Stimulated activated CD4-positive, alpha-beta T cell treated with anti-CD3 and anti-CD28 coated beads, Interleukin-15, amount 100 ng/mL, for 24 hours (primary cell): ENCODE data around the gene TMEM140.
"Not testable (repeated sequence)": the region's sequence is repeated elsewhere in the genome, so short reads cannot be mapped to it uniquely, and the experiment has no call there.

Source experiments
- DNase-seq: peaks from one replicate; pipeline ENCODE4 v3.0.0-alpha.2; 2020

Gene TMEM140

DNA sequence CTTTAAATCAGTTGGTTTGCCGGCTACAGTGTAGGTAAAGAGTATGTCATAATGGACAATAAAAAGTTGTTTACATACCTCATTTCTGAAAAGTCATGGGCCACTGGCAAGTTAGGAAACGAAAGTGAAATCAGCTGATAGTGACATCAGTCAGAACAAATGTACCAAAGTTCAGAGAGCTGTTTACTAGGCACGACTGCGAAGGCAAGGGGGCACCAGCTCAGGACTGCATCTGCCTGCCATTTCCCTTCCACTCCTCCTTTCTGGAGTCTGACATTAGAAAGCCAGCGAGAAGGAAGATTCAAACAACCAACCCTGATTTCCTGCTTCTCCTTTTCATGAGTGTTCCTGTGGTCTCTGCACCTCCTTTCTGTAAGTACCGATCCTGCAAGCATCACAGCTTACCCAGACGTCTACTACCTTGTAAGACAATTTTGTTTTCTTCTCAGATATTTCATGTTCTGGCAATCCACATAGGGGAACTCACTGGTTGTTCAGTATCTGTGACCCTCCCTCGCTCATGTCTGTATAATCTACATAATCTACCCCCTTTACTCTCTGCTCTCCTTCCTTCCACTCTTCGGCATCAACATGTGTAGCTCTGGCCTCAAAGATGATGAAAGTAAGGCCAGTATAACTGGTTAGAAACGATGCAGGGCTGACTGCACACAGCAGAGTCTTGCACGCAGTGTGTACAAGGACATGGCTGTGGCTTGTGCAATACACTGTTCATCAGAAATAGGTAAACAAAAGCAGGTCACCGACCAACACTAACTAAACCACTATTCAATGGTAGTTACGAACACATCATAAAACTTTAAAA lies at the start of gene TMEM140:
Gene TMEM140 (plus strand): TSS at position 174 of the 823 bp plus-strand sequence. CDS start 16,370 bp downstream, outside the sequence.
- DNase-seq, result peak; percentile 52

DNA sequence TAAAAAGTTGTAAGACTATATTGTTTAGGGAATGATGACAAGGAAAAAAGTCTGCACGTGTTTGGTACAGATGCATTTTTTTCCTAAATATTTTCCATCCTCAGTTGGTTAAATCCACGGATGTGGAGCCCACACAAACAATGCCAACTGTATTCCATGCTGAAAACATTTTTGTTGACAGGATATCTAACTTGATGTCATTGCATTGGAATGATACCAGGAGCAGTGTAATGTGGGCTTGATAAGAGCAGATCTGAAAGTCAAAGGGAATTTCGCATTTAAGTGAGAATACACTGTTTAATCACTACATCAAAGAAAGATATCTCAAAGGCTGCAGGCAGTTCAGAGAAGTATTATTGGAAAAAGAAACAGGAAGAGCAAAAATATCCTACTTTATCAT lies 49.5 kb upstream of the TMEM140 start:
- DNase-seq, result no peak

DNA sequence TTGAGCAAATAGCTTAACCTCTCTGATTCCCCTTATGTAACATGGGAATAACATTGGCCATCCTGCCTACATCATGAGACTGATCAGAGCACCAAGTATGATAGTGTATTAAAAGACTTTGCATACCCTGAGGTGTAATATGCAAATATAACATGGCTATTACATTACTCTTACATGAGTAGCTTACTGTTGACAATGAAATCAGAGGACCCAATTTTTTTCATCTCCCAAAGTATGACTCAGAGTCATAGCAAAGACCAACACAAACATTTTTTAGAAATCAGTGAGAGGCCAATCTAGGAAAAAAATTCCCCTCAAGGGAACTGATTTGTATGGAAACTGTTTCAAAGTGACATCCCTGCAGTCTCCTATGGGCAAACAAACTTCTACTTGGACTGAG lies 47.0 kb upstream of the TMEM140 start:
- no peak for DNase-seq

DNA sequence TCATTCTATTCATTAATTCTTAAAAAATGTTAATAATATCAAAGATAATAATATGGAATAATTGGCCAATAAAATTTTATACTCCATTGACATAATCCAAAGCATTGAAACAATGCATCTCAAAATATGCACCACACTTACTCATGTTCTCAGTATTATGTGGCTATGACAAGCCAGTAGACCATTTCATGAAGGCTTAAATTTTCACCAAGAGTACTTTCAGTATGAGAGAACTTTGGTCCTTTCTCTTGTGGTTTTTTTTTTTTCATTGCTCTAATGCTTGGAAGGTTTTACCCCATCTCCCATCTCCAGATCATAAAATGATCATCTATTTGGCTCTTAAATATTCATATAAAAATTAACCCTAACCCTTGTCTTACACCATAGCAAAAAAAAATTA lies 45.5 kb upstream of the TMEM140 start:
- DNase-seq, result no peak

DNA sequence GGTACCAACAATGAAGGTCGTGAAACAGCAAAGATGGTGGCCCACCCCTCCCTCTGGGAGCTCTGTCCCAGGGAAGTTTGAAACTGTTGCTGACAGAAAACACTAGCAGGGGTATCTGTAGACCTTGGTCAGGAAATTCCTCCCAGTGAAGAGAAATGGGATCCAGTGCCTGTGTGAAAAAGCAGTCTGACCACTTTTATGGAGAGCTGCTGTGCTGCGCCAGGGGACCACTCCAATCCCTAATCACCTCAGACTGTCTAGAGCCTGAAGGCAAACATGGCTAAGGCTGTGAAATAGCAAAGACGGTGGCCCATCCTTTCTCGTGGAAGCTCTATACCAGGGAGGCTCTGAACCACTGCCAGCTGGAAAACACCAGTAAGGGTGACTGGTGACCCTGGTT lies 38.3 kb upstream of the TMEM140 start:
- no peak for DNase-seq

DNA sequence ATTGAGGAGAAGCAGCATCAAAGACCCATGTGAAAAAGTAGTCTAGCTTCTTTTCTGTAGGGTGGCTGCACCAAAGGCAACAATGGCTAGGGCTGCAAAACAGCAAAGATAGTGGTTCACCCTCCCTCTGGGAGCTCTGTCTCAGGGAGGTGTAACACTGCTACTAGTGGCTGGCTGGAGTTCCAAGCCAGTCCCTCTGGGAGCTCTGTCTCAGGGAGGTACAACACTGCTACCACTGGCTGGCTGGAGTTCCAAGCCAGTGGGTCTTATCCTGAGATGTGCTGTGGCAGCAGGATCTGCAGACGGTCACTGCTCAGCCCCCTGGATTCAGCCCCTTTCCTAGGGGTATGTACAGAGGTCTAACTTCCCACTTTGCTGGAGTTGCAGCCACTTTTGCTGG lies 37.9 kb upstream of the TMEM140 start:
- DNase-seq, result no peak

DNA sequence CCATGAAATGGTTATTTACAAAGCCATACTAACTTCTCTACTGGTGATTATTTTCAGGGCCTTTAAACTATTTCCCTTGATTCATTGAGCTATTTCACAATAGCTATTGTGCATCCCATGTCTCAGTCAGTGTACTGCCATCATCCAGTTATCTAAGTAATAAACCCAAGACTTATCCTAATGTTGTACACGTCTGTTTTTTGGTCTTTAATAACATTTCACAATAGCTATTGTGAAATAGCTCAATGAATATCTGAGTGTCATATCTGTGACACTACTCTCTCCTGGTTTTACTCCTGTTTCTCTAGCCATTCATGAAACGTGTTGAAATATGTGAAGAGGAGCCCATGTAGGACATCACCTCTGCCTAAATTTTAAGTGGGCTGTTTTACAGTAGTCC lies 36.5 kb upstream of the TMEM140 start:
- DNase-seq, result no peak

DNA sequence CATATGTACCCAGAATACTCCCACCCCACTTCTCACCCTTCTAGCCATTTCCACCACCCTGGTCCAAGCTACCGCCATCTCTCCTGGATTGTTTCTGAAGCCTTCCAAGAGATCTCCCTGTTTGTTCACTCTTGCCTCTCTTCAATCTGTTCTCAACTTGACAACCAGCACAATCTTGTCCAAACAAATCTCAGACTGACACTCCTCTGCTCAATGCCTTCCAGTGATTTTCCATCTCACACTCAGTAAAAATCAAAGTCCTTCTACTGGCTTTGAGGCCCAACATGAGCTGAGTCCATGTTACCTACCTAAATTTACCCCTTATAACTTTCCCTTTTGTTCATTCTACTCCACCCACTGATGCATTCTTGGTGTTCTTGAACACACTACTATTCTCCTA lies 33.2 kb upstream of the TMEM140 start:
- DNase-seq, result no peak

DNA sequence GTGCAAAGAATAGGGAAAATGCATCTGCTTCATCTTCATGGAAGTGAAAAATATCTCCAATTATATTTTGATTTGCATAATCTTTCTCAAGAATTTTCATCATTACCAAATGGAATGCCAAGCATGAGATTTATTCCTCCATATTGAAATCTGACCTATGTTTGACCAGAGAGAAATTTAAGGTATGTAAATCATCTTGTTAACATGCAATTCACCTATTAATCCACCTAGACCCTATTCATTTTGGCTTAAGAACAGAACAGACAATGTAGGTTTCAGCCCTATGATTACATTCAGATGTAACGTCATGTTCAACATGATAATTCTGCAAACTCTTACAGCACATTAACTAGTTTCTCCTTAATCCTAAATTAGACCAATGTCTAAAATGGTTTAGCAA lies 30.8 kb upstream of the TMEM140 start:
- DNase-seq, result no peak

DNA sequence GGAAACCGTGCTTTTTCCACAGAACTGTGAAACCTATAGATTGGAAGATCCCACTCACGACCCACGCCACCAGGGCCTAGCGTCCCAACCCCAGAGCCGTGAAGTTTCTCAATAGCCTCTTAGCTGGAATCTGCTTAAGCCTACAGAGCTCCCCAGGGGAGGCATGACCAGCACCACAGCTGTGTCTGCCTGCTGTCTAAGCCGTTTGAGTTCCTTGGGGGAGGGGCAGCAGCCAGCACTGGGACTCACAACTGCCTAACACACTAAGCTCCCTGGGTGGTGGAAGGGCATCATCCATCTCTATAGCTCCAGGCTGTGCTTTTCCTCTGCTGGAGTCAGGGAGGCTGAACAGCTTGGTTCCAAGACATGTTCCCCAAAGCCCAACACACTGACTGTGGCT lies 26.0 kb upstream of the TMEM140 start:
- DNase-seq, result no peak

DNA sequence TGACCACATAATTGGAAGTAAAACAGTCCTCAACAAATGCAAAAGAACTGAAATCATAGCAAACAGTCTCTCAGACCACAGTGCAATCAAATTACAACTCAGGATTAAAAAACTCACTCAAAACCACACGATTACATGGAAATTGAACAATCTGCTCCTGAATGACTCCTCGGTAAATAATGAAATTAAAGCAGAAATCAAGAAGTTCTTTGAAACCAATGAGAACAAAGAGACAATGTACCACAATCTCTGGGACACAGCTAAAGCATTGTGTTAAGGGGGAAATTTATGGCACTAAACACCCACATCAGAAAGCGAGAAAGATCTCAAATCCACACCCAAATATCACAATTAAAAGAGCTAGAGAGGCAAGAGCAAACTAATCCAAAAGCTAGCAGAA lies 23.2 kb upstream of the TMEM140 start:
- not testable (repeated sequence) for DNase-seq

DNA sequence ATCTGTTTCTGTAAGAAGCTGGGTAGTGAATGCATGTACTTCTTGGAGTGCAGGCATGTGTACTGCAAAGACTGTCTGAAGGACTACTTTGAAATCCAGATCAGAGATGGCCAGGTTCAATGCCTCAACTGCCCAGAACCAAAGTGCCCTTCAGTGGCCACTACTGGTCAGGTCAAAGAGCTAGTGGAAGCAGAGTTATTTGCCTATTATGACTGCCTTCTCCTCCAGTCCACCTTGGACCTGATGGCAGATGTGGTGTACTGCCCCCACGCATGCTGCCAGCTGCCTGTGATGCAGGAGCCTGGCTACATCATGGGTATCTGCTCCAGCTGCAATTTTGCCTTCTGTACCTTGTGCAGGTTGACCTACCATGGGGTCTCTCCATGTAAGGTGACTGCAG lies 18.9 kb upstream of the TMEM140 start:
- no peak for DNase-seq

DNA sequence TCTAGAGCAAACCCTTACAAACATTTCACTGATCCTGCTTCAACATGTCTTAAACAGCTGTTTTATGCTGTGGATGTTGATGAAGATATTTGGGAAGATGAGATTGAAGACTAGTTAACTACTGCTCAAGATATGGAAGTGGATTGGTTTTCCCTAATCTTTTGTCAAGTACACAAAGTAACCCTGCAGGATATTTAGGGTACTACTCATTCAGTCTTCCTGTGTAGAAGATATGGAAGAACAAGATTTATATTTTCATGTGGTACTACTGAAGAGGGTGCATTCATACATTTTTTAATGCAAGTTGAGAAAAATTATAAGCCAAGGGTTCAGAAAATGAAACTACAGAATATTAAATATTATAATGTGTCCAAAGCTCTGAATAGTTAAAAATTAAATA lies 18.3 kb upstream of the TMEM140 start:
- no peak for DNase-seq

DNA sequence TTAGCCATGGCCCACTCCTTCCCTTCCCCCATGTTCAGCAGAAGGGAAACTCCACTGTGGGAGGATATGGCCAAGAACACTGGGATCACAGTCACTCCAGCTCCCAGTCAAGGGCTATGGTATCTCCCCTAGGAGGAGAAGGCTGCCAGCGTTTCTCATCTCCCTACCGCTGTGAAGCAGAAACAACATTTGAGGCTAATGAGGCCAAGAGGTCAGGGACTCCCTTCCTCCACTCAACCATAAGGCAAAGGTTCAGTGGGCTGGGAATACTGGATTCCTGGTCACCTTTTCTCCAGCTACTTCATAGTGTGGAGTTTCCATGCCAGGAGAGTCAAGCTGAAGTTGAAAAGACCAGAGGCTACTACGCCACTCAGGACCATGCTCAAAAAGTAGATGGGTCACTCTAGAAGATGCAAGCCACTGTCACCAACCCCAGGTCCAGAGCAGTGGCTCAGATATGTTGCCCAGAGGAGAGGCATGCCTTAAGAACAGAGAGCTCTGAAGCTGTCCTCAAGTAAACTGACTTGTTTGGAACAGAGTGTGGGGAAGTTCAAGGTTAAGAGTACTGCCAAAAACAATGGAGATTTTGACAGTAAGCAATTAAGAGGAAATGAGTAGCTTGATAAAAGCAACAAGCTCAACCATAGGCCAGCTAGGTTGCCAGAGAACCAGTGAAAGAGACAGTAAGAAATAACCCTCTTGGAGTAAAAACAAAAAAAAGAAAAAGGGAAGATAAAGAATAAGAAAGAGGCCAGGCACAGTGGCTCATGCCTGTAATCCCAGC lies 3.8 kb upstream of the TMEM140 start:
- DNase-seq, result no peak

DNA sequence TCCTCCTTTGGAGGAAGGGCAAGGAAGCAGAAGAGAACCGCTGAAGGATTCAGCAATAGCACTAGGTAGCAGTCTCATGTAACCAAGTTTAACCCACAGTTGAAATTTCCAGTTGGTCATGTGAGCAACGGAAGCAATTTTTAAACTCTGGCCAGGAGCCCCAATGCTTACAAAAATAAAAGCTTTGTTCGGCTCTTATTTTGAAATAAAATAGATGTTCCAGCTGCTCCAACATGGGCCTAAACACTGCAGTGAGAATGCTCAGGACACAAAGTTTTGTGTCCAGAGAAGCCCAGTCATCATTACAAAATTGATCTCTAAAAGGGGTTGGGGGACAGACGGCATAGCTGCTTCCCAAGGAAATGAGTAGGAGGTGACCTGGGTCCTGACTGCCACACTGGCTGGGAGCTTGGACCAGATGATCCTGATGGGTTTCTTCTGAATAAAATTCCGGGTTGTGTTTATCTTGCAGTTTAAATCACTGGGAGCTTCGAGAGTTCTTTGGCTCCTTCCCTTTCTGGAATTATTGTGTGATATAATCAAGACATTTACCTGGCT lies 452 bp upstream of the TMEM140 start:
- no peak for DNase-seq

DNA sequence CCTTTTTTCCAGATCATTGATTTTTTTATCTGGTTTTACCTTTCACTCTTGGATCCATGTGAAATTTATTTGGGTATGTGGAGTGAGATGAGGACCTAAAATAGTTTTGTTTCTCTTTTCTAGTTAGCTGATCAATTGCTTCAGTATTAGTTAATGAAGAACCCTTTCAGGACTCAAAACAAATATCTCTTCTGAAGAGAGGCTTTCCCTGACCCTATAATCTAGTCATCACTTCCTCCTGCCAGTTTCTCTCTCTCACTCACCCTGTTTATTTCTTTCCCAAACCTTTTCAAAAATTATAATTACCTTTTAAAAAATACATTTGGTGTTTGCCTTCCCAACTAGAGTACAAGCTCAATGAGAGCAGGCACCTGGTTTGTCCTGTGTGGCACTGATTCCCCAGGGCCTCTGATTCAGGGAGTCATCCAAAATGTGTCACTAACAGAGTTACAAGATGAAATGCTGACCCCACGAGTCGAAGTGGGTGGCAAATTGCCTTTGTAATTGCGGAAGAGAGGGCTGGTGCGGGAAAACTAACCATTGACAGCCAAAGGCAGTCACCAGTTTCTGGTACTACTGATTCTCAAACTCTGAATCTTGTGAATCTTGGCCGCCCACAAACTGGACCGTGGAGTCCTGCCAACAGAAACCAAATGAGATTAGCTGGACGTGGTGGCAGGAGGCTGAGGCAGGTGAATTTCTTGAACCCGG lies 2.4 kb downstream of the TMEM140 start:
- DNase-seq, result no peak

DNA sequence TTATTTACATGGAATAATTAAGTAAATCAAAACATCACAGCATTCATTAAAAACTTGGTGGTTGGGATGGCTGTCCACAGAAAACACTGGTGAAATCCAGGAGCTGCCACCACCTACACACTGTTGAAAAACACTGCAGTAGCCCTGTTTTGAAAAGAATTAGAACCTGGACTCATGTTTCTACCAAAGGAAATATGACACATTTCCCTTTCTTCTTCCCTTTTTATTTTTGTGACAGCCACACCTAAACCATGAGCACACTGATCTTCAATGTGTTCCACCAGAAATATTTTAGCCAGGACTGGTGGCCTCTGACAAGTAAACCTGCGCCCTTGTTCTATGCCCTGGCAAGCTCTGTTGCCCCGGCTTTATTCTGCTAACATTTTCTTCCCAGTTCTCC lies 3.3 kb downstream of the TMEM140 start:
- DNase-seq, result no peak

DNA sequence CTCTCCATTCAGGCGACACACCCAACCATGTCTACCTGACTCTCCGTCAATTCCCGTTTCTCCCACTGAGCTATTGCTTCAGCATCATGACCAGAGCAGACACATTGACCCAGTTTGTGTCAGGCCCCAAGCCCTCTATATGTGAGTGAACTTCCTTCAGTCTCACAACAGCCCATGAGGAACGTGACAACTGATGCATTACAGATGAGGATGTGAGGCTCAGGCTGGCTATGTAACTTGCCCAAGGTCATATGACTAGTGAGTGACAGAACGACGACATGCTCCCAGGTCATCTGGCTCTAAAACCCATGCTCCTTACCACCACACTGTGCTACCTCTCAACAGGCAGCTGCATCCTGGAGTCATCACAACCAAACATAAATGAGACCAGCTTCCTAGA lies 3.7 kb downstream of the TMEM140 start:
- DNase-seq, result no peak

DNA sequence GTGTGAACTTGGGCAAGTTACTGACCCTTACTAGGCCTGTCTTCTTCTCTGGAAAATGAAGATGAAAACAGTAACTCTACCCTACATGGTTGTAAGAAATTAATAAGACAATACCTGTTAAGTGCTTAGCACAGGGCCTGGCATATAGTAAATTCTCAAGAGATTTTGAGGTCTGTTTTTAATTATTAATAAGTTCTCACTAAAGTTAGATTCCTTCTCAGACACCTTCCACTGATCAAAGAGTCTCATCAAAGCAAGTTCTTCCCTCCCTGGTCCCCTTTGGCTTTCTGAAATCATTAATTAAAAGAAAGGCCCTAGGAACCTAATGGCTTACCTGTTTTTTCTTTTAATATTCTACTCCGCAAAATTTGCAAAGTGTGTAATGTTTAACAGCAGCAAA lies 4.6 kb downstream of the TMEM140 start:
- DNase-seq, result no peak

DNA sequence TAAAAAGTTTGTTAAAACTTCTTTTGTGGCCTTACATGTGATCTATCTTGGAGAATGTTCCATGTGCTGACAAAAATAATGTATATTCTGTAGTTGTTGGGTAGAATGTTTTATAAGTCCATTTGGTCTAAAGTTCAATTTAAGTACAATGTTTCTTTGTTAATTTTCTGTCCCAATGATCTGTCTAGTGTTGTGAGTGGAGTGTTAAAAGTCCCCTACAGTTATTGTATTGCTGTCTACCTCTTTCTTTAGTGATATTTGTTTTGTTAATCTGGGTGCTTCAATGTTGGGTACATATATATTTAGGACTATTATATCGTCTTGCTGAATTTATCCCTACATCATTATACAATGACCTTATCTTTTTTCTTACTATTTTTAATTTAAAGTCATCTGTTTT lies 6.9 kb downstream of the TMEM140 start:
- no peak for DNase-seq

DNA sequence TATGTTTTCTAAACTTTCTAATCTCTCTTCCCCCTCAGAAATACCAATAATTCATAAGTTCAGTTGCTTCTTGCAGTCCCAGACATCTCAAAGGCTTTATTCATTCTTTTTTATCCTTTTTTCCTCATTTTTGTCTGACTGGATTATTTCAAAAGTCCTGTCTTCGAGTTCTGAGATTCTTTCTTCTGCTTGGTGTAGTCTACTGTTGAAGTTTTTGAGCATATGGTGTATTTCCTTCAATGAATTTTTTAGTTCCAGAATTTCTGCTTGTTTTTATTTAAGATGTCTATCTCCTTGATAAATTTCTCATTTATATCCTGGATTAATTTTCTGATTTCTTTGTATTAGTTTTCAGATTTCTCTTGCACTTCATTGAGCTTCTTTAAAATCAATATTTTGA lies 8.4 kb downstream of the TMEM140 start:
- DNase-seq, result no peak

DNA sequence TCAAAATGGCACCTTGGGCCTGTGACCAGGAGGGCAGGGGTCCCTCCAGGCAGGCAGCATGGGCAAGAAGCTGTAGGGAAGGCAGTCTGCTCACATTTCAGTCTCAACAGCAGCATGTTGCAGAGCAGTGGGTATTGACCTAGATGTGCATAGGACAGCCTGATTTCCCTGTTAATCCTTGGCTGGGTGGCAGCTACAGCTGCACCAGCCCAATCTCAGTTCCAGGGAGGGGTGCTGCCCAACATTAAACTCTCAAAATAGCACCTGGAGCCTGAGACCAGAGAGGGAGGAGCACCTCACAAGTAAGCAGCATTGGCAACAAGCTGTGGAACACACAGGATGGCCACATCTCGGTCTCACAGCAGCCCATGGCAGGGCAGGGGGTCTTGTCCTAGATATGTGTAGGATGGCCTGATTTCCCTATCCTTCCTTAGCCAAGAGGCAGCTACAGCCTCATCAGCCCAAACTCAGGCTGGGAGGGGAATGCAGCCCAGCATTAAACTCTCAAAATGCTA lies 10.3 kb downstream of the TMEM140 start:
- no peak for DNase-seq

DNA sequence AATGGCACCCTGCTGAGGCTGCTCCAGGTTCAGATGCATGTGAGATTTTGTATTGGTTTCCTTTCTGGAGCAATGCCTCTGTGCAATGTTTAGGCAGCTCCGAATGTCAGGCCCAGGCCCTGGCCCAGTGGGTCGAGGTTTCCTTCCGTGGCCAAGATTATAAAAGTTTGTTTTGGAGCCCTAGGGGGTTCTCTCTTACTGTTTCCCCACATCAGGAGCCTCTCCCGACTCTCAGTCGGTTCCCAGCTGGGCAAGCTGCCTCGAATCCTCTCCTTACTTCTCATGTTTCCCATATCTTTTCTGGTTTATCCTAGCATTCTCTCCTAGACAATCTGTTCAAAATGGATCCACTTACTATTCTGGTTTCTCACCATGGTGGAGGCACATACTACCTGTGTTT lies 11.0 kb downstream of the TMEM140 start:
- no peak for DNase-seq
